ENCODE data around the gene RTN3.

GRCh38 chr11:63680834-63681320 lies 423 bp upstream of the RTN3 start:
- TF ChIP-seq CTCF (IDR thresholded peaks at IDR 0.05) (no peak), EZH2 (IDR thresholded peaks at IDR 0.05; ENCODE audit: borderline replicate concordance, insufficient read depth, low read depth, low read length, poor library complexity, severe bottlenecking) (no peak)

All from B cell (primary cell).